IMR-90 (cell line): ENCODE measurements around the gene NMBR. TPM values are rescaled to one million over a fixed set of nuclear protein-coding genes. Genes with fewer than 3 reads are reported as not detected.

ENCODE experiments used
- ATAC-seq: fragments of 200-7000 bp; cut with Tn5 transposase; 2 replicates; pipeline ENCODE4 v1.9.1; 2020; ENCODE audit warnings: low read depth, mild to moderate bottlenecking, moderate library complexity
- BruUV-seq: library from RNA; stranded (reverse); fragments of 400-500 nt; replicated peaks from 2 replicates; lab custom pipeline; 2021; lab: Mats Ljungman, UMichigan
- CTCF ChIA-PET: fragments of 300-600 bp; formaldehyde crosslinking; extraction: SDS; loops from one replicate; lab custom pipeline; 2021; ENCODE audit warnings: antibody characterized with exemption; lab: Yijun Ruan, JAX
- POLR2A ChIA-PET: fragments of 300-600 bp; sonication (Branson Sonifier 250); formaldehyde crosslinking; loops from one replicate; lab custom pipeline; 2022; ENCODE audit warnings: antibody characterized with exemption; ENCODE audit not compliant: unreplicated experiment; lab: Charles Lee
- DNase-seq: peaks from one replicate; pipeline ENCODE4 v3.0.0; 2013
- H2AFZ ChIP-seq: replicated peaks from 2 replicates; pipeline ENCODE3; 2013; ENCODE audit warnings: low read length, mild to moderate bottlenecking; ENCODE audit not compliant: poor library complexity
- H2AK5ac ChIP-seq: 2 replicates; pipeline ENCODE4 v1.6.1; 2013; ENCODE audit warnings: low read depth, low read length, inconsistent platforms
- H2AK9ac ChIP-seq: replicated peaks from 2 replicates; pipeline ENCODE3; 2013; ENCODE audit warnings: mild to moderate bottlenecking, low read depth, low read length, moderate library complexity; ENCODE audit not compliant: poor library complexity
- H2BK120ac ChIP-seq: 2 replicates; pipeline ENCODE4 v1.6.1; 2013; ENCODE audit warnings: low read depth, low read length, inconsistent platforms
- H2BK15ac ChIP-seq: 3 replicates; pipeline ENCODE4 v1.6.1; 2013; ENCODE audit warnings: low read depth, low read length, inconsistent platforms
- H2BK20ac ChIP-seq: 2 replicates; pipeline ENCODE4 v1.6.1; 2013; ENCODE audit warnings: low read depth, mild to moderate bottlenecking, inconsistent platforms, low read length, moderate library complexity
- H2BK5ac ChIP-seq: 2 replicates; pipeline ENCODE4 v1.6.1; 2013; ENCODE audit warnings: mild to moderate bottlenecking, low read depth, low read length, inconsistent platforms; ENCODE audit not compliant: poor library complexity, severe bottlenecking
- H3K14ac ChIP-seq: replicated peaks from 2 replicates; pipeline ENCODE4 v1.6.1; 2013; ENCODE audit warnings: low read depth, low read length, inconsistent platforms
- H3K18ac ChIP-seq: 2 replicates; pipeline ENCODE4 v1.6.1; 2013; ENCODE audit warnings: low read depth, low read length, control low read depth
- H3K23ac ChIP-seq: 2 replicates; pipeline ENCODE4 v1.6.1; 2013; ENCODE audit warnings: low read depth, low read length, inconsistent platforms
- H3K27ac ChIP-seq: 2 replicates; pipeline ENCODE4 v1.5.1; 2013; ENCODE audit warnings: mild to moderate bottlenecking, control low read depth, low read length; ENCODE audit not compliant: insufficient read depth
- H3K27me3 ChIP-seq: 2 replicates; pipeline ENCODE4 v1.6.1; 2013; ENCODE audit warnings: low read length; ENCODE audit not compliant: control insufficient read depth, insufficient read depth
- H3K36me3 ChIP-seq: 2 replicates; pipeline ENCODE4 v1.6.1; 2013; ENCODE audit warnings: low read length, mixed read lengths; ENCODE audit not compliant: control insufficient read depth, insufficient read depth
- H3K4ac ChIP-seq: 2 replicates; pipeline ENCODE4 v1.6.1; 2013; ENCODE audit warnings: low read depth, low read length, inconsistent platforms
- H3K4me1 ChIP-seq: 2 replicates; pipeline ENCODE4 v1.6.1; 2013; ENCODE audit warnings: low read length, mixed read lengths; ENCODE audit not compliant: control insufficient read depth, insufficient read depth
- H3K4me2 ChIP-seq: 2 replicates; pipeline ENCODE4 v1.6.1; 2013; ENCODE audit warnings: low read depth, mild to moderate bottlenecking, control low read depth, low read length, moderate library complexity
- H3K4me3 ChIP-seq: 2 replicates; pipeline ENCODE4 v1.5.1; 2013; ENCODE audit warnings: low read depth, mild to moderate bottlenecking, control low read depth, low read length, moderate library complexity; ENCODE audit not compliant: insufficient read depth
- H3K56ac ChIP-seq: 2 replicates; pipeline ENCODE4 v1.6.1; 2013; ENCODE audit warnings: low read length, inconsistent platforms; ENCODE audit not compliant: insufficient read depth; ENCODE audit errors: extremely low read depth
- H3K79me1 ChIP-seq, 2 experiments: 2 replicates each; pipeline ENCODE4 v1.6.1; 2013; ENCODE audit warnings: low read length in 2 of 2, inconsistent platforms in 1 of 2, low read depth in 1 of 2
- H3K9ac ChIP-seq: 2 replicates; pipeline ENCODE4 v1.6.1; 2013; ENCODE audit warnings: low read depth, low read length, control low read depth
- H3K9me1 ChIP-seq: 2 replicates; pipeline ENCODE4 v1.6.1; 2013; ENCODE audit warnings: low read length, inconsistent platforms; ENCODE audit not compliant: insufficient read depth
- H3K9me3 ChIP-seq: 2 replicates; pipeline ENCODE4 v1.6.1; 2013; ENCODE audit warnings: low read length; ENCODE audit not compliant: control insufficient read depth, insufficient read depth
- H4K20me1 ChIP-seq: 2 replicates; pipeline ENCODE4 v1.6.1; 2013; ENCODE audit warnings: low read length, inconsistent platforms; ENCODE audit not compliant: insufficient read depth
- H4K5ac ChIP-seq: 2 replicates; pipeline ENCODE4 v1.6.1; 2013; ENCODE audit warnings: mild to moderate bottlenecking, low read depth, low read length, control low read depth
- H4K8ac ChIP-seq, 2 experiments: 2 replicates each; pipeline ENCODE4 v1.6.1; 2013; ENCODE audit warnings: low read depth in 2 of 2, low read length in 2 of 2, control low read depth in 1 of 2, inconsistent platforms in 1 of 2
- H4K91ac ChIP-seq: 2 replicates; pipeline ENCODE4 v1.6.1; 2013; ENCODE audit warnings: low read depth, low read length, inconsistent platforms; ENCODE audit not compliant: insufficient read depth
- BHLHE40 ChIP-seq: fragments of 150-350 bp; IDR thresholded peaks from 2 replicates; pipeline ENCODE4 v1.6.1; 2016; ENCODE audit warnings: mild to moderate bottlenecking, low read depth, low read length
- CEBPB ChIP-seq: IDR thresholded peaks from 2 replicates; pipeline ENCODE4 v1.6.1; 2012; ENCODE audit warnings: low read depth, low read length, improper control_type of control experiment
- CHD1 ChIP-seq: IDR thresholded peaks from 2 replicates; pipeline ENCODE4 v1.6.1; 2012; ENCODE audit warnings: low read depth, low read length, improper control_type of control experiment
- FOS ChIP-seq: fragments of 150-350 bp; IDR thresholded peaks from 2 replicates; pipeline ENCODE4 v1.6.1; 2016; ENCODE audit warnings: low read depth, low read length
- MAZ ChIP-seq: IDR thresholded peaks from 2 replicates; pipeline ENCODE4 v1.6.1; 2012; ENCODE audit warnings: low read depth, mild to moderate bottlenecking, low read length, improper control_type of control experiment, moderate library complexity, borderline replicate concordance
- MXI1 ChIP-seq: IDR thresholded peaks from 2 replicates; pipeline ENCODE4 v1.6.1; 2012; ENCODE audit warnings: low read depth, mild to moderate bottlenecking, low read length, moderate library complexity, borderline replicate concordance
- NFE2L2 ChIP-seq: fragments of 150-350 bp; IDR thresholded peaks from 2 replicates; pipeline ENCODE4 v1.6.1; 2016; ENCODE audit warnings: low read depth, mild to moderate bottlenecking, low read length
- POLR2A ChIP-seq: IDR thresholded peaks from 2 replicates; pipeline ENCODE4 v1.6.1; 2012; ENCODE audit warnings: mild to moderate bottlenecking, low read depth, low read length
- RAD21 ChIP-seq: IDR thresholded peaks from 2 replicates; pipeline ENCODE4 v1.6.1; 2012; ENCODE audit warnings: low read length, improper control_type of control experiment
- SMC3 ChIP-seq: fragments of 150-350 bp; IDR thresholded peaks from 2 replicates; pipeline ENCODE4 v1.6.1; 2016; ENCODE audit warnings: low read depth, mild to moderate bottlenecking, antibody characterized with exemption, low read length, moderate library complexity
- WGBS, 2 experiments: methylation state at CpG; one replicate each; pipeline versions ENCODE4 v1.1.5 to v1.1.7; 2013; ENCODE audit warnings: missing lambda C conversion rate in 2 of 2; ENCODE audit not compliant: insufficient read length in 1 of 2; ENCODE audit errors: extremely low coverage in 2 of 2; 5-methylcytosine and 5-hydroxymethylcytosine counted together
- dilution Hi-C: fragments of 300-500 bp; cut with HindIII; formaldehyde crosslinking; loops from one replicate; pipeline ENCODE4 v1.14.3; 2018; ENCODE audit warnings: low sequenced_read_pairs; ENCODE audit not compliant: unreplicated experiment
- in situ Hi-C: fragments of 300-500 bp; cut with MboI; formaldehyde crosslinking; loops from 3 replicates; pipeline ENCODE4 v1.14.3; 2019; ENCODE audit warnings: low sequenced_read_pairs, inconsistent platforms, mixed read lengths
- intact Hi-C: fragments of 100-400 bp; cut with micrococcal nuclease; formaldehyde crosslinking; loops from 2 replicates; pipeline ENCODE4 v1.10.0; 2022
- polyA plus RNA-seq, 3 experiments: library from polyadenylated mRNA; depleted of rRNA; stranded (reverse); fragments of >200 nt; gene quantifications; 2 replicates each; pipeline ENCODE4 v1.2.3, GENCODE V29; 2012; ENCODE audit warnings: low replicate concordance in 1 of 3
- total RNA-seq: library from RNA; depleted of rRNA; stranded (reverse); fragments of >200 nt; gene quantifications from 2 replicates; pipeline ENCODE4 v1.2.3, GENCODE V29; 2012
- TF ChIP-seq, protein P1 (sequence below): fragments of 150-350 bp; IDR thresholded peaks from 2 replicates; pipeline ENCODE4 v1.6.1; 2016; ENCODE audit warnings: low read depth, mild to moderate bottlenecking, low read length, moderate library complexity, borderline replicate concordance
- TF ChIP-seq, protein P2 (sequence below): fragments of 150-350 bp; IDR thresholded peaks from 2 replicates; pipeline ENCODE4 v1.6.1; 2017; ENCODE audit warnings: mild to moderate bottlenecking, antibody characterized with exemption, low read length, low read depth
- TF ChIP-seq, protein P3 (sequence below): conservative IDR thresholded peaks from 2 replicates; pipeline ENCODE4 v1.5.1; 2012; ENCODE audit warnings: mild to moderate bottlenecking, low read depth, low read length, improper control_type of control experiment

NMBR gene
- total and polyA plus RNA-seq, 2 of the 4 experiments (the other 2 are of a cell fraction): not detected

DNA sequence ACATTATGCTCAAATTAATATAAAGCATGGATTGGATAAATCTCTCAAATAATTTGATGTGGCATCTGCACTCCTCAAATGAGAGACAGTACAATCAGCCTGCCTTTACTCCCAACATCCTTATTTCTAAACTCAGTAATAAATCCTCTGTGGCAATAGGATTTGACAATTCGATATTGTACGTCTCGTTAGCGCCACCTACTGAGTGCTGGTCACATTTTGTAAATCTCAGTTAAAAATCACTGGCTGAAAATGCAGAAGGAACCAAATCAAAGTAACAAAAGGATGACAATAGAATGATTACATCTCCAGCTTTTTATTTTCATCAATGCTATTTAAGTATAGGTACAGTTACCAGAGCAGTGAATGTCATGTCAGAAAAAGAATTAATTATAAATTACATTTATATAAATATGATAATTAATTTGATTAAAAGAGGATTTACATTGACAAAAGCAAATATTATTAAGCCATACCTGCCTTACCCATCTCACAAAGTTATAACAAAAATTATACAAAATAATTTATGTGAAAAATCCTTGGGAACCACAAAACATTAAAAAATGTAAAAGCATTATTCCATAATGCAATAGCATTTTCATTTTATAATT is 34.4 kb downstream of the NMBR start:
- in situ Hi-C loops: loop anchor here (10.0 kb wide), 1 partner anchor 438 kb away; no protein-coding TSS in a partner anchor

More for the DNA sequence above, 34.4 kb downstream of the NMBR start:
- no peak overlapping the region for H2BK120ac ChIP-seq
- H3K9ac ChIP-seq: no peak overlapping the region
- H2AK9ac ChIP-seq: no peak overlapping the region
- H2BK20ac ChIP-seq: no peak overlapping the region
- no TSS peak for BruUV-seq
- no peak overlapping the region for H4K8ac ChIP-seq
- H3K4me3 ChIP-seq: no peak overlapping the region
- no peak overlapping the region for H3K18ac ChIP-seq
- no peak overlapping the region for H2BK15ac ChIP-seq
- intact Hi-C loops (loop anchor here (1.0 kb wide), 2 partner anchors 123 to 435 kb away; no protein-coding TSS in a partner anchor), dilution Hi-C loops (no loop called here)
- H2AK5ac ChIP-seq: no peak overlapping the region
- ATAC-seq (peak; percentile 68), DNase-seq (peak; percentile 77)
- H4K20me1 ChIP-seq: no peaks in the 10 kb centered on the region
- no peaks in the 10 kb centered on the region for H3K36me3 ChIP-seq
- no peak overlapping the region for H4K5ac ChIP-seq
- H4K91ac ChIP-seq: no peak overlapping the region
- H2BK5ac ChIP-seq: no peak overlapping the region
- H2AFZ ChIP-seq: no peak overlapping the region
- H3K56ac ChIP-seq: no peak overlapping the region
- H3K4me1 ChIP-seq: no peaks in the 10 kb centered on the region
- no peak overlapping the region for H3K23ac ChIP-seq
- H3K4me2 ChIP-seq: no peak overlapping the region
- no peak overlapping the region for H3K27ac ChIP-seq
- TF ChIP-seq, protein P1, sequence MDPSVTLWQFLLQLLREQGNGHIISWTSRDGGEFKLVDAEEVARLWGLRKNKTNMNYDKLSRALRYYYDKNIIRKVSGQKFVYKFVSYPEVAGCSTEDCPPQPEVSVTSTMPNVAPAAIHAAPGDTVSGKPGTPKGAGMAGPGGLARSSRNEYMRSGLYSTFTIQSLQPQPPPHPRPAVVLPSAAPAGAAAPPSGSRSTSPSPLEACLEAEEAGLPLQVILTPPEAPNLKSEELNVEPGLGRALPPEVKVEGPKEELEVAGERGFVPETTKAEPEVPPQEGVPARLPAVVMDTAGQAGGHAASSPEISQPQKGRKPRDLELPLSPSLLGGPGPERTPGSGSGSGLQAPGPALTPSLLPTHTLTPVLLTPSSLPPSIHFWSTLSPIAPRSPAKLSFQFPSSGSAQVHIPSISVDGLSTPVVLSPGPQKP: no peak
- TF ChIP-seq, protein P2, sequence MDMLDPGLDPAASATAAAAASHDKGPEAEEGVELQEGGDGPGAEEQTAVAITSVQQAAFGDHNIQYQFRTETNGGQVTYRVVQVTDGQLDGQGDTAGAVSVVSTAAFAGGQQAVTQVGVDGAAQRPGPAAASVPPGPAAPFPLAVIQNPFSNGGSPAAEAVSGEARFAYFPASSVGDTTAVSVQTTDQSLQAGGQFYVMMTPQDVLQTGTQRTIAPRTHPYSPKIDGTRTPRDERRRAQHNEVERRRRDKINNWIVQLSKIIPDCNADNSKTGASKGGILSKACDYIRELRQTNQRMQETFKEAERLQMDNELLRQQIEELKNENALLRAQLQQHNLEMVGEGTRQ: no peak
- TF ChIP-seq RAD21: peak; percentile 82
- TF ChIP-seq, protein P3, sequence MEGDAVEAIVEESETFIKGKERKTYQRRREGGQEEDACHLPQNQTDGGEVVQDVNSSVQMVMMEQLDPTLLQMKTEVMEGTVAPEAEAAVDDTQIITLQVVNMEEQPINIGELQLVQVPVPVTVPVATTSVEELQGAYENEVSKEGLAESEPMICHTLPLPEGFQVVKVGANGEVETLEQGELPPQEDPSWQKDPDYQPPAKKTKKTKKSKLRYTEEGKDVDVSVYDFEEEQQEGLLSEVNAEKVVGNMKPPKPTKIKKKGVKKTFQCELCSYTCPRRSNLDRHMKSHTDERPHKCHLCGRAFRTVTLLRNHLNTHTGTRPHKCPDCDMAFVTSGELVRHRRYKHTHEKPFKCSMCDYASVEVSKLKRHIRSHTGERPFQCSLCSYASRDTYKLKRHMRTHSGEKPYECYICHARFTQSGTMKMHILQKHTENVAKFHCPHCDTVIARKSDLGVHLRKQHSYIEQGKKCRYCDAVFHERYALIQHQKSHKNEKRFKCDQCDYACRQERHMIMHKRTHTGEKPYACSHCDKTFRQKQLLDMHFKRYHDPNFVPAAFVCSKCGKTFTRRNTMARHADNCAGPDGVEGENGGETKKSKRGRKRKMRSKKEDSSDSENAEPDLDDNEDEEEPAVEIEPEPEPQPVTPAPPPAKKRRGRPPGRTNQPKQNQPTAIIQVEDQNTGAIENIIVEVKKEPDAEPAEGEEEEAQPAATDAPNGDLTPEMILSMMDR: peak; percentile 87
- no peak for TF ChIP-seq NFE2L2
- no peak for TF ChIP-seq MXI1
- TF ChIP-seq CEBPB: peak; percentile 62; the same call in 1 of the 2 replicates
- no peak for TF ChIP-seq POLR2A
- TF ChIP-seq MAZ: no peak
- no peak for TF ChIP-seq CHD1
- TF ChIP-seq SMC3: peak; percentile 73
- no peak for TF ChIP-seq BHLHE40
- no peak for TF ChIP-seq FOS
- H3K9me3 ChIP-seq: no peaks in the 10 kb centered on the region
- H3K14ac ChIP-seq: no peak overlapping the region
- no peaks in the 10 kb centered on the region for H3K79me1 ChIP-seq
- H3K4ac ChIP-seq: no peak overlapping the region
- no peaks in the 10 kb centered on the region for H3K9me1 ChIP-seq
- no CpG with 5 or more reads among the region's 4 CpGs for WGBS, 2 experiments
- no peaks in the 10 kb centered on the region for H3K27me3 ChIP-seq
- ChIA-PET CTCF (interaction anchor here (1.1 to 1.5 kb wide), 4 partner anchors 9 to 235 kb away, joined by 3 to 9 read pairs (median 5); no protein-coding TSS in a partner anchor), POLR2A (no interaction called here)
